PFSK-1 (cell line): ENCODE measurements around the gene BAG5.

Source experiments
- FOXP2 ChIP-seq: optimal IDR thresholded peaks from 2 replicates; pipeline ENCODE3; 2011; ENCODE audit warnings: borderline replicate concordance, control low read depth, inconsistent platforms; ENCODE audit not compliant: insufficient read depth; ENCODE audit errors: extremely low read length, extremely low read depth
- POLR2AphosphoS5 ChIP-seq: IDR thresholded peaks from 2 replicates; pipeline ENCODE4 v1.6.1; 2012; ENCODE audit warnings: low read depth, mild to moderate bottlenecking, control low read depth, low read length, moderate library complexity
- REST ChIP-seq, 2 experiments: IDR thresholded peaks; 2 replicates each; pipeline versions ENCODE4 v1.6.1 to v1.8.0; 2011 to 2012; ENCODE audit warnings: low read depth in 2 of 2, low read length in 2 of 2, control low read depth in 1 of 2, inconsistent platforms in 1 of 2, mild to moderate bottlenecking in 1 of 2, moderate library complexity in 1 of 2; ENCODE audit not compliant: insufficient read depth in 1 of 2
- SIN3A ChIP-seq: IDR thresholded peaks from 2 replicates; pipeline ENCODE4 v1.6.1; 2012; ENCODE audit warnings: mild to moderate bottlenecking, low read length, moderate library complexity, borderline replicate concordance; ENCODE audit not compliant: insufficient read depth
- TAF1 ChIP-seq: IDR thresholded peaks from 2 replicates; pipeline ENCODE4 v1.6.1; 2012; ENCODE audit warnings: low read length, control low read depth, borderline replicate concordance; ENCODE audit not compliant: insufficient read depth

GRCh38 chr14:103568952-103569351, 6.5 kb upstream of the BAG5 start:
- TF ChIP-seq TAF1 (no peak), POLR2AphosphoS5 (no peak), REST (IDR thresholded peaks at IDR 0.05; ENCODE audit: insufficient read depth in 1 of 2, low read depth in 2 of 2, low read length in 2 of 2) (no peak), SIN3A (no peak), FOXP2 (no peak)
